Muscle of arm (tissue), 14 donors: ENCODE data around the gene IL1B. TPM values are rescaled to one million over a fixed set of nuclear protein-coding genes. Genes with fewer than 3 reads are reported as not detected.
A peak's percentile ranks its signal among the peaks of the same experiment; 100 is the strongest.

Experiments
- DNase-seq: peaks from one replicate; pipeline ENCODE4 v3.0.0-alpha.2; 2013
- long read RNA-seq, 11 donors: transcript quantifications; one replicate each; lab custom pipeline, GENCODE V29; 2026
- polyA plus RNA-seq, 12 donors: library from polyadenylated mRNA; unstranded; fragments of 120-200 nt; gene quantifications; one replicate each; pipeline ENCODE4 v1.2.1, GENCODE V29; 2013; ENCODE audit not compliant: insufficient read length in 12 of 12

IL1B gene
- polyA plus RNA-seq, result 1 to 10 TPM in 4 of 12 donors, under 1 TPM in 6, not detected in 2; 0.37 to 7.8 (median 0.58) TPM
- long read RNA-seq, donor 1, partial matches to known transcripts, result 0 of 1 reads
- long read RNA-seq, donor 1, other reads (novel, unspliced or antisense), result 0 of 1 reads
- long read RNA-seq, donor 2, result 0 reads
- long read RNA-seq, donor 3, result 0 reads
- long read RNA-seq, donor 4, result 0 reads
- long read RNA-seq, donor 5, result 0 reads
- long read RNA-seq, donor 6, partial matches to known transcripts, result 0 of 1 reads
- long read RNA-seq, donor 6, other reads (novel, unspliced or antisense), result 0 of 1 reads
- long read RNA-seq, donor 7, result 0 reads
- long read RNA-seq, donor 8, result 0 reads
- long read RNA-seq, donor 9, result 0 reads
- long read RNA-seq, donor 10, result 0 reads
- long read RNA-seq, donor 11, result 0 reads

GRCh38 chr2:112836695-112837117, at the start of gene IL1B:
Gene IL1B, minus strand, starts transcription at chr2:112836779. Its CDS starts 550 bp downstream, at chr2:112836229.
- no peak for DNase-seq

GRCh38 chr2:112886291-112886690, 49.7 kb upstream of the IL1B start:
- DNase-seq, result no peak

- DNase-seq, result no peak
Measured at GRCh38 chr2:112885506-112885902, 48.9 kb upstream of the IL1B start.

GRCh38 chr2:112884869-112885505, 48.4 kb upstream of the IL1B start:
- DNase-seq, result no peak

- no peak for DNase-seq
Measured at GRCh38 chr2:112883669-112884068, 47.1 kb upstream of the IL1B start.

- no peak for DNase-seq
Measured at GRCh38 chr2:112881217-112881985, 44.8 kb upstream of the IL1B start.

- DNase-seq, result no peak
Measured at GRCh38 chr2:112880696-112881095, 44.1 kb upstream of the IL1B start.

- DNase-seq, result no peak
Measured at GRCh38 chr2:112880091-112880531, 43.5 kb upstream of the IL1B start.

- DNase-seq, result no peak
Measured at GRCh38 chr2:112879491-112880041, 43.0 kb upstream of the IL1B start.

- no peak for DNase-seq
Measured at GRCh38 chr2:112877423-112877822, 40.8 kb upstream of the IL1B start.

GRCh38 chr2:112876971-112877361, 40.4 kb upstream of the IL1B start:
- no peak for DNase-seq

GRCh38 chr2:112876257-112876970, 39.8 kb upstream of the IL1B start:
- DNase-seq, result no peak

- DNase-seq, result no peak
Measured at GRCh38 chr2:112870841-112871835, 34.6 kb upstream of the IL1B start.

- peak; percentile 6 for DNase-seq
Measured at GRCh38 chr2:112869258-112869842, 32.8 kb upstream of the IL1B start.

- DNase-seq, result no peak
Measured at GRCh38 chr2:112867701-112868631, 31.4 kb upstream of the IL1B start.

GRCh38 chr2:112866128-112866835, 29.7 kb upstream of the IL1B start:
- DNase-seq, result no peak

- no peak for DNase-seq
Measured at GRCh38 chr2:112864072-112864471, 27.5 kb upstream of the IL1B start.
